Stomach (tissue), 9 donors: ENCODE results near the gene SMR3B. TPM values are rescaled to one million over a fixed set of nuclear protein-coding genes. Genes with fewer than 3 reads are reported as not detected.

Source experiments
- DNase-seq, 2 donors: peaks; one replicate each; pipeline versions ENCODE4 v3.0.0 to v3.0.0-alpha.2; 2013 to 2019
- H3K27ac ChIP-seq, 5 donors: fragments of 200-600 bp in 4 of 5; sonication (generic) in 4 of 5; one replicate each; pipeline ENCODE4 v1.5.1; 2013 to 2019; ENCODE audit warnings: mild to moderate bottlenecking in 1 of 5, moderate library complexity in 1 of 5
- H3K27me3 ChIP-seq, 3 donors: fragments of 200-600 bp; sonication (generic); one replicate each; pipeline ENCODE4 v1.5.1; 2017 to 2019; ENCODE audit warnings: mixed run types in 1 of 3
- H3K36me3 ChIP-seq, 4 donors: fragments of 200-600 bp; sonication (generic); 1 replicate in 3 of 4; 2 replicates in 1 of 4; pipeline ENCODE4 v1.5.1; 2016 to 2019
- H3K4me1 ChIP-seq, 4 donors: fragments of 200-600 bp; sonication (generic); one replicate each; pipeline ENCODE4 v1.5.1; 2016 to 2019
- H3K4me3 ChIP-seq, 4 donors: fragments of 200-600 bp; sonication (generic) in 3 of 4; one replicate each; pipeline ENCODE4 v1.5.1; 2016 to 2019; ENCODE audit warnings: mild to moderate bottlenecking in 1 of 4
- H3K9me3 ChIP-seq, 4 donors: fragments of 200-600 bp; sonication (generic); one replicate each; pipeline ENCODE4 v1.5.1; 2016 to 2019
- EP300 ChIP-seq: sonication (generic); formaldehyde crosslinking; IDR thresholded peaks from one replicate; pipeline ENCODE4 v1.6.1; 2017; ENCODE audit warnings: antibody characterized with exemption
- POLR2A ChIP-seq, 4 donors: fragments of 450-650 bp; IDR thresholded peaks; one replicate each; pipeline ENCODE4 v1.6.1; 2016; ENCODE audit warnings: antibody characterized with exemption in 4 of 4, control low read depth in 2 of 4, mild to moderate bottlenecking in 1 of 4, moderate library complexity in 1 of 4
- POLR2AphosphoS5 ChIP-seq, 3 donors: sonication (generic); formaldehyde crosslinking; IDR thresholded peaks; one replicate each; pipeline ENCODE4 v1.6.1; 2016; ENCODE audit warnings: antibody characterized with exemption in 3 of 3
- WGBS, 5 donors: extraction: QIAGEN DNeasy Blood & Tissue Kit in 3 of 5; methylation state at CpG; one replicate each; pipeline versions ENCODE4 v1.1.5 to v1.1.7; 2013 to 2018; 5-methylcytosine and 5-hydroxymethylcytosine counted together
- intact Hi-C: fragments of 100-400 bp; cut with DNase I; formaldehyde crosslinking; loops from one replicate; pipeline ENCODE4 v1.15.1; 2023; ENCODE audit warnings: low total_unique reads
- polyA plus RNA-seq, 3 donors: library from polyadenylated mRNA; stranded (reverse); fragments of 200-250 nt; gene quantifications; one replicate each; pipeline ENCODE4 v1.2.3, GENCODE V29; 2013
- total RNA-seq, 5 donors: library from RNA; depleted of rRNA; stranded (reverse); fragments of >200 nt; gene quantifications; one replicate each; pipeline versions ENCODE4 v1.1.0 to v1.2.3, GENCODE V29; 2014 to 2016
- TF ChIP-seq, protein P1 (sequence below), 7 experiments: fragments of 450-650 bp in 4 of 7; fragments of 200-600 bp in 3 of 7; sonication (generic) in 3 of 7; IDR thresholded peaks; one replicate each; pipeline ENCODE4 v1.5.1; 2016 to 2019; ENCODE audit warnings: antibody characterized with exemption in 7 of 7, control low read depth in 2 of 7, mild to moderate bottlenecking in 1 of 7
- donor health status: healthy with polysubstance abuse.
- donor health status: Bipolar disorder and iron deficiency.
- donor health status: healthy.

Gene SMR3B
- total and polyA plus RNA-seq, 8 donors, result not detected

DNA sequence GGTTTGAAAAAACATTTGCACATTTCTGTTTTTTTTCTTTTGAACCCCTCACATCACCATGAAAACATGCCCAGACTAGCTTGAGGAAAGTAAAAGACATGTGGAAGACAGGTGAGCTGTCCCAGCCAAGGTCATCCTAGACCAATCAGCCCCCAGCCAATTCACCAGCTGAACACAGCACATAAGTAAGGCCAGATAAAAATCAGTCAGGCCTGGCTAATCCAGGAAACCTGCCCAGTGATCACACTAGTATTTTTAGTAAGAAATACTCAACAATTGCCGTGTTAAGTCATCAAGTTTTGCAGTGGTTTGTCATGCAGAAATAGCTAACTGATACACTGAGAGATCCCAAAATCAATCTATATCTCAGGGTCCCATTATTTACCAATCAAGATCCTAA lies 26.7 kb upstream of the SMR3B start:
- Histone ChIP-seq H3K36me3 (no peaks in the 10 kb centered on the region), H3K4me1 (no peaks in the 10 kb centered on the region), H3K27me3 (no peaks in the 10 kb centered on the region), H3K9me3 (no peaks in the 10 kb centered on the region), H3K4me3 (no peak overlapping the region), H3K27ac (no peak overlapping the region)
- intact Hi-C loops, result no loop called here
- no peak for TF ChIP-seq POLR2A (IDR thresholded peaks at IDR 0.05)
- no peak for DNase-seq
- WGBS, 5 donors, result 35 to 84% (median 68%) methylated on average over 1 of the region's 1 CpG

DNA sequence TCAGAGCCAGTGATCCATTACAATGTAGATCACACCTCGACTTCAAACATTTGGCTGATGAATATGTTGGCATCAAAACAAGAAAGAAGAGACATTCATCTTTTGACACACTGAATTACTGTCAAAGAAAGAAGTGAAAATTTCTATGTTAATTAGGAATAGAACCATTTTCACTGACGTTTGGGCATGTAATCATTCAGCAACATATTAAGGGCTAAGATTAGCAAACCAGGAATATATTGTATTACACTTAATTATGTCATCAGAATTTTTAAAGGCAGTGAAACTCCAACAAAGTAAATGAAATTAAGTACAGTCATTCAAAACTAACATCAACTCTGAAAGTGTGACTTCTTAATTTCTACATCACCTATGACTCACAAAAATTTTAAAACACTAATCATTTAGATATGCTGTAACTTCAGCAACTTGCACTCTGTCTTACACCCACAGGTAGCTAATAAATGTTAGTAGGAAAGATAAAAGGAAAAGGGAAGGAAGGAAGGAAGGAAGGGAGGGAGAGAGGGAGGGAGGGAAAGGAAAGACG lies 23.7 kb upstream of the SMR3B start:
- no peak overlapping the region for H3K4me3 ChIP-seq
- DNase-seq, result no peak
- no peak overlapping the region for H3K27ac ChIP-seq
- intact Hi-C loops, result no loop called here
- TF ChIP-seq EP300 (no peak), POLR2A (IDR thresholded peaks at IDR 0.05) (no peak), POLR2AphosphoS5 (IDR thresholded peaks at IDR 0.05) (no peak)
- TF ChIP-seq, protein P1, sequence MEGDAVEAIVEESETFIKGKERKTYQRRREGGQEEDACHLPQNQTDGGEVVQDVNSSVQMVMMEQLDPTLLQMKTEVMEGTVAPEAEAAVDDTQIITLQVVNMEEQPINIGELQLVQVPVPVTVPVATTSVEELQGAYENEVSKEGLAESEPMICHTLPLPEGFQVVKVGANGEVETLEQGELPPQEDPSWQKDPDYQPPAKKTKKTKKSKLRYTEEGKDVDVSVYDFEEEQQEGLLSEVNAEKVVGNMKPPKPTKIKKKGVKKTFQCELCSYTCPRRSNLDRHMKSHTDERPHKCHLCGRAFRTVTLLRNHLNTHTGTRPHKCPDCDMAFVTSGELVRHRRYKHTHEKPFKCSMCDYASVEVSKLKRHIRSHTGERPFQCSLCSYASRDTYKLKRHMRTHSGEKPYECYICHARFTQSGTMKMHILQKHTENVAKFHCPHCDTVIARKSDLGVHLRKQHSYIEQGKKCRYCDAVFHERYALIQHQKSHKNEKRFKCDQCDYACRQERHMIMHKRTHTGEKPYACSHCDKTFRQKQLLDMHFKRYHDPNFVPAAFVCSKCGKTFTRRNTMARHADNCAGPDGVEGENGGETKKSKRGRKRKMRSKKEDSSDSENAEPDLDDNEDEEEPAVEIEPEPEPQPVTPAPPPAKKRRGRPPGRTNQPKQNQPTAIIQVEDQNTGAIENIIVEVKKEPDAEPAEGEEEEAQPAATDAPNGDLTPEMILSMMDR (IDR thresholded peaks at IDR 0.05), result no peak
- H3K36me3 ChIP-seq, result no peaks in the 10 kb centered on the region
- no peaks in the 10 kb centered on the region for H3K4me1 ChIP-seq
- WGBS, 5 donors, result 55 to 66% (median 61%) methylated on average over 3 of the region's 3 CpGs
- no peaks in the 10 kb centered on the region for H3K9me3 ChIP-seq
- H3K27me3 ChIP-seq, result no peaks in the 10 kb centered on the region

DNA sequence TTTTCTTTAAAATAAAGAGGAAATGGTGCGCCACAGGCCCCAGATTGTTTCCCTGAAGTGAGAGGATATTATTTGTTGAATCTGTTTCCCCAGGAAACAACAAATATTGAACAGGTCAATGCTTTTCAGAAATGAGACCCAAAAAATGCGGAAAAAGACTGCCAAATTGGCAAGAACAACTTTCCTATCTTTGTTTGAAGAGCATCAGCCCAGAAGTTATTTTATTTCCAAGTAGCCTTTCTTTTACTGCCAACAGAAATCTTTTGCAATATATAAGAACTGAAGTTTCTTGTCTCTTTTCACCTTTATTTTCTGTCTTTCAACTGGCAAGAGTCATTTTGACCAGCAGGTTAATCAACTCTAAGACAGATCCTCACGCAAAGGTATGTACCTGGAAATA lies 22.5 kb upstream of the SMR3B start, which contains the start of gene SMR3A:
Gene SMR3A, plus strand, starts transcription at position 301 of the 400 bp plus-strand sequence. CDS start 1,356 bp downstream, outside the sequence.
- intact Hi-C loops, result no loop called here
- 47 to 73% (median 64%) methylated on average over 3 of the region's 3 CpGs for WGBS, 5 donors
- Histone ChIP-seq H3K27ac (no peak within 1 kb of the TSS), H3K4me1 (peaks cover 0 to 3% (median 0%) of the 10 kb centered on the region in 4 donors), H3K4me3 (no peak within 1 kb of the TSS), H3K9me3 (no peaks in the 10 kb centered on the region), H3K27me3 (no peaks in the 10 kb centered on the region), H3K36me3 (no peaks in the 10 kb centered on the region)
- no peak for TF ChIP-seq EP300
- no peak for TF ChIP-seq POLR2AphosphoS5 (IDR thresholded peaks at IDR 0.05)
- TF ChIP-seq POLR2A (IDR thresholded peaks at IDR 0.05), result no peak
- TF ChIP-seq, protein P1 (IDR thresholded peaks at IDR 0.05), result no peak
- DNase-seq, result no peak

DNA sequence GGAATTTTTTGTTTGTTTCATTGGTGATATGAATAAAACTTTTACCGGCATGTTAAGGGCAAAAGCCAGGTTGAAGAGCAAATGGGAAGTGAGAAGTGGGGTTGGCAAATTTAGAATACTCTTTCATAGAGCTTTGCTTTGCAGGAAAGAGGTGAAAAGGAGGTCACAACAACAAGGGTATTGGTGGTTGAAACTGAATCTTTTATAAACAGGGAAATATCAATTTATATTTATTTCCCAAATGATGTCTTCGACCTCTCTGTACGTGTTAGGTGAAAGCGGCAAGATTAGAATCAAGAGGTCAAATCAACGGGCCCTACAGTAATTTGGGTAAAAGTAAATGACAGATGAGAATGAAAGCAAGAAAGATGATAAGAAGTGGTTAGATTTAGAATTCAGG lies 18.9 kb upstream of the SMR3B start:
- Histone ChIP-seq H3K27ac (no peak overlapping the region), H3K27me3 (no peaks in the 10 kb centered on the region), H3K36me3 (no peaks in the 10 kb centered on the region), H3K4me1 (peaks cover 0 to 3% (median 0%) of the 10 kb centered on the region in 4 donors), H3K4me3 (no peak overlapping the region), H3K9me3 (no peaks in the 10 kb centered on the region)
- TF ChIP-seq POLR2AphosphoS5 (IDR thresholded peaks at IDR 0.05) (no peak), POLR2A (IDR thresholded peaks at IDR 0.05) (no peak), EP300 (no peak)
- TF ChIP-seq, protein P1 (IDR thresholded peaks at IDR 0.05), result no peak
- 76 to 84% (median 81%) methylated on average over 5 of the region's 5 CpGs for WGBS, 5 donors
- intact Hi-C loops, result no loop called here
- no peak for DNase-seq

DNA sequence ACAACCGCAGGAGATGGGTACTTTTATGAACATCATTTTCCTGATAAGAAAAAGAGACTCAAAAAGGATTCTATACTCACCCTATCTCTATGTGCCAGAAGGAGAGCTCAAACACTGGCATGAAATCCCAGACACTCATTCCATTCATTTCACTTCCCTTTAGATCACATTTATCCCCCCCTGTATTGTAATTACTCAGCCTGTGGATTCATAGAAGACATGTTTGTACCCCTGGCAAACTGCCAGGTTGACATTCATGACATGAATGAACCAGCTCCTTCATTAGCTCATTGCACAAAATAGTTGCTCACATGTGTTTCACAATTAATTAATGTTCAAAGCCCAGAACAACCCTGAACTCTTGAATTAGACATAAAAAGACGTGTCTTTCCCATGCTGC lies 17.5 kb upstream of the SMR3B start:
- intact Hi-C loops, result no loop called here
- Histone ChIP-seq H3K27ac (no peak overlapping the region), H3K27me3 (no peaks in the 10 kb centered on the region), H3K4me1 (peaks cover 0 to 3% (median 0%) of the 10 kb centered on the region in 4 donors), H3K36me3 (no peaks in the 10 kb centered on the region), H3K4me3 (no peak overlapping the region), H3K9me3 (no peaks in the 10 kb centered on the region)
- WGBS, 5 donors, result 57 to 75% (median 67%) methylated on average over 2 of the region's 2 CpGs
- TF ChIP-seq POLR2A (IDR thresholded peaks at IDR 0.05), result no peak
- no peak for TF ChIP-seq POLR2AphosphoS5 (IDR thresholded peaks at IDR 0.05)
- TF ChIP-seq, protein P1 (IDR thresholded peaks at IDR 0.05), result no peak
- no peak for TF ChIP-seq EP300
- peak in 1 of 2 donors; percentile 39 for DNase-seq
